ENCODE results near the gene ABHD16A. TPM values are rescaled to one million over a fixed set of nuclear protein-coding genes. Genes with fewer than 3 reads are reported as not detected.
A peak's percentile ranks its signal among the peaks of the same experiment; 100 is the strongest.

The ABHD16A gene
- total RNA-seq, 1 donor from 2014 or later: 52.7 TPM

DNA sequence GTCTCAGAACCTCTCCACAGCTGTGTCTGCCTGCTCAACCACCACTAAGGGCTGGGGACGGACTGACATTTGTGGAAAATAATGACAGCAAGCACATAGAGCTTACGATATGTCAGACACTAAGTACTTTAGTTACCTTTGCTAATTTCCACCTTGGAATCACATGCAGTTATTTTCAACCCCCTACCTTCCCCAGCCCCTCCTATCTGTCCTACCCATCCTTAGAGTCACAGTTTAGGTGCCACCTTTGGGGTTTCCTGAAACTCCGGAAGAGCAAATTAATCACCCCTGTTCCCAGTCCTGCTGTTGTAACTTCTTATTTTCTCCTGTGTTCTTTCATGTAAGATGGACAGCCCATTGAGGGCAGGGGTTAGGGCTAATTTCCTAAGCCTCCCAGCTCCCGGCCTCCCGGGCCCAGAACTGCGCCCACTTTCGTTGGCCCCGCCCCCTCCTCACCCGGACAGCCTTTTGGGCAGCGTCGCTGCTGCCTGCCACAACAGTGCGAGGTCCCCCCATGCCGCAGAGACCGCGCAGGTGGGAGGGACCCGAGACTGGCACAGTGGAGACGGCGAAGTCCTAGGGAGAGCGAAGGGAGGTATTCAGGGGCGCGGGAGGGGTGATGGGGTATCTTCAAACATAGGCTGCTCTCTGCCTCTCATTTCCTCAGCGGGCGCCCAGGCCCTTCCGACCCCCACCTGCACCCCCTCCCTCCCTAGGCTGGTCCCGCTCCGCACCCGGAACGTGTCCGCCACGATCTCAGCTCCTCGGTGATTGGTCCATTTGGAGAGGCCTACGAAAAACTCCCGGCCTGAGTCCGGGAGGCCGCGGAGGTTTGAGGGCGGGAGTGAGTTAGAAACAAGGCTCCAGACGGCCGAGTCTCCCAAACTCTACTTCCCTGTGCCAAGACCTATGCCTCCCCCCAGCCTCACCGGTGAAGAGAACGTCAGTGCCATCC is 24.9 kb upstream of the ABHD16A start:
- no peaks in the 10 kb centered on the region for H3K9me3 Mint-ChIP-seq
- peak overlapping the region; percentile 19 for H3K27ac Mint-ChIP-seq
- H3K36me3 Mint-ChIP-seq (ENCODE audit: low read depth): peaks cover 42% of the 10 kb centered on the region
- H3K4me1 Mint-ChIP-seq (ENCODE audit: low read depth): peaks cover 45% of the 10 kb centered on the region
- H3K4me3 Mint-ChIP-seq (ENCODE audit: low read depth): peak overlapping the region; percentile 85
- intact Hi-C loops (cut with micrococcal nuclease): no loop called here
- no peak for DNase-seq (ENCODE audit: low spot score)
- no peaks in the 10 kb centered on the region for H3K27me3 Mint-ChIP-seq (ENCODE audit: low read depth)

DNA sequence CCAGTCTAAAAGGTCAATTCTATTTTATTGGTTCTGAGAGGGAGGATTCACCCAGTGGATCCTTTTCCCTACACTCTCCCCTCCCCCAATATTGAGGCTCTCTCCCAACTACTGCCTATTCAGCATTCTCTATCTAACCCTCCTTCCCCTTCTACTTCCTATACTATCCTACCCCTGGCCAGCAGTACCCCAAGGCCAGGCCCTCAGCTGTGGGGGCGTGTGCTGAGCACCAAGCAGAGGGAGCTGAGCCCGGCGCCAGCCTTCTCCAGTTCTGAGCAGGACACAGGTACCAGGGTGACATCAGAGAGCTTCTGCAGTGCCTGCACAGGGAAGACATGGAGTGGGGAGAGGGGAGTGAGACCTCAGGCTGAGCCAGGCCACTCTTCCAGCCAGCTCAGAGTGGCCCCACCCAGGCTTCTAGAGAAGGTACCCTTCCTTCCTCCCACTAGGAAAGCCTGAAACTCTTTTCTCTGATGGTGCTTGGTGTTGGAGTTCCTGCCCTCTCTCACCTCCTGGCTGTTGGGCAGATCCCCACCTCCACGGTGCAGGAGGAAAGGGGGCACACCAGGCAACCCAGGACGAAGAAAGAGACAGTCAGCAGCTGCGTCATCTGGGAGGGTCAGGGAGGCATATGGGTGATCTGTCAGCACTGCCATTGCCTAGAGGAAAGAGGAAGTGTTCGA is 24.1 kb upstream of the ABHD16A start:
- Mint-ChIP-seq H3K27ac (peak overlapping the region; percentile 19), H3K36me3 (ENCODE audit: low read depth) (peaks cover 34% of the 10 kb centered on the region), H3K27me3 (ENCODE audit: low read depth) (no peaks in the 10 kb centered on the region), H3K4me3 (ENCODE audit: low read depth) (peak overlapping the region; percentile 49), H3K4me1 (ENCODE audit: low read depth) (peaks cover 46% of the 10 kb centered on the region), H3K9me3 (no peaks in the 10 kb centered on the region)
- intact Hi-C loops (cut with micrococcal nuclease): no loop called here
- DNase-seq (ENCODE audit: low spot score): no peak

GRCh38 chr6:31725502-31726350 is 22.6 kb upstream of the ABHD16A start:
- intact Hi-C loops (cut with micrococcal nuclease): no loop called here
- DNase-seq (ENCODE audit: low spot score): no peak
- peak overlapping the region; percentile 47 for H3K27ac Mint-ChIP-seq
- H3K27me3 Mint-ChIP-seq (ENCODE audit: low read depth): no peaks in the 10 kb centered on the region
- H3K4me3 Mint-ChIP-seq (ENCODE audit: low read depth): no peak overlapping the region
- no peaks in the 10 kb centered on the region for H3K9me3 Mint-ChIP-seq
- peaks cover 22% of the 10 kb centered on the region for H3K36me3 Mint-ChIP-seq (ENCODE audit: low read depth)
- peaks cover 46% of the 10 kb centered on the region for H3K4me1 Mint-ChIP-seq (ENCODE audit: low read depth)

- Mint-ChIP-seq H3K9me3 (no peaks in the 10 kb centered on the region), H3K27ac (no peak overlapping the region), H3K4me1 (ENCODE audit: low read depth) (peaks cover 34% of the 10 kb centered on the region), H3K36me3 (ENCODE audit: low read depth) (peaks cover 12% of the 10 kb centered on the region), H3K4me3 (ENCODE audit: low read depth) (no peak overlapping the region), H3K27me3 (ENCODE audit: low read depth) (peaks cover 5% of the 10 kb centered on the region)
- intact Hi-C loops (cut with micrococcal nuclease): no loop called here
- no peak for DNase-seq (ENCODE audit: low spot score)
Observed at GRCh38 chr6:31723980-31724691, 21.0 kb upstream of the ABHD16A start.

DNA sequence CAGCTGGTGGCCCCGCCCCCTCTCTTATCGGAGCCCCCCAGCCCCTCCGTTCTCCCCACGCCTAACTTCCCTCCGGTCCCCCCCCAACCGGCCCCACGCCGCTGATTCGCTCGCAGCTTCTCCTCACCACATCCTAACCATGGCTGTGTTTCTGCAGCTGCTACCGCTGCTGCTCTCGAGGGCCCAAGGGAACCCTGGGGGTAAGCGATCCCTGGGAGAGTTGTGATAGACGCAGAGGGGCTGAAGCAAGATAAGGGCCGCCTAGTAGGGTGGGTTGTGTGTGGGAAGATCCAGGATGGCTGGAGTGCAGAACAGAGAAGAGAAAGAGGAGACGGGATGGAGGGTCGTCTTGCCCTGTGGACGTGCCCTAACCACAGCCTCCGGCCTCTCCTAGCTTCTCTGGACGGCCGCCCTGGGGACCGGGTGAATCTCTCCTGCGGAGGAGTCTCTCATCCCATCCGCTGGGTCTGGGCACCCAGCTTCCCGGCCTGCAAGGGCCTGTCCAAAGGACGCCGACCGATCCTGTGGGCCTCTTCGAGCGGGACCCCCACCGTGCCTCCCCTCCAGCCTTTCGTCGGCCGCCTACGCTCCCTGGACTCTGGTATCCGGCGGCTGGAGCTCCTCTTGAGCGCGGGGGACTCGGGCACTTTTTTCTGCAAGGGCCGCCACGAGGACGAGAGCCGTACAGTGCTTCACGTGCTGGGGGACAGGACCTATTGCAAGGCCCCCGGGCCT is 20.3 kb upstream of the ABHD16A start, which contains the start of gene MPIG6B:
MPIG6B (plus strand) TSS at position 129 of the 735 bp plus-strand sequence; CDS start at position 140, 11 bp downstream.
- DNase-seq (ENCODE audit: low spot score): no peak
- intact Hi-C loops (cut with micrococcal nuclease): no loop called here
- Mint-ChIP-seq H3K9me3 (no peaks in the 10 kb centered on the region), H3K4me1 (ENCODE audit: low read depth) (peaks cover 32% of the 10 kb centered on the region), H3K27ac (no peak within 1 kb of the TSS), H3K27me3 (ENCODE audit: low read depth) (peaks cover 5% of the 10 kb centered on the region), H3K36me3 (ENCODE audit: low read depth) (peaks cover 10% of the 10 kb centered on the region), H3K4me3 (ENCODE audit: low read depth) (no peak within 1 kb of the TSS)

GRCh38 chr6:31722173-31722572 is 19.0 kb upstream of the ABHD16A start:
- Mint-ChIP-seq H3K4me3 (ENCODE audit: low read depth) (no peak overlapping the region), H3K36me3 (ENCODE audit: low read depth) (peaks cover 7% of the 10 kb centered on the region), H3K4me1 (ENCODE audit: low read depth) (peaks cover 24% of the 10 kb centered on the region), H3K9me3 (no peaks in the 10 kb centered on the region), H3K27ac (no peak overlapping the region), H3K27me3 (ENCODE audit: low read depth) (peaks cover 5% of the 10 kb centered on the region)
- no peak for DNase-seq (ENCODE audit: low spot score)
- intact Hi-C loops (cut with micrococcal nuclease): no loop called here

DNA sequence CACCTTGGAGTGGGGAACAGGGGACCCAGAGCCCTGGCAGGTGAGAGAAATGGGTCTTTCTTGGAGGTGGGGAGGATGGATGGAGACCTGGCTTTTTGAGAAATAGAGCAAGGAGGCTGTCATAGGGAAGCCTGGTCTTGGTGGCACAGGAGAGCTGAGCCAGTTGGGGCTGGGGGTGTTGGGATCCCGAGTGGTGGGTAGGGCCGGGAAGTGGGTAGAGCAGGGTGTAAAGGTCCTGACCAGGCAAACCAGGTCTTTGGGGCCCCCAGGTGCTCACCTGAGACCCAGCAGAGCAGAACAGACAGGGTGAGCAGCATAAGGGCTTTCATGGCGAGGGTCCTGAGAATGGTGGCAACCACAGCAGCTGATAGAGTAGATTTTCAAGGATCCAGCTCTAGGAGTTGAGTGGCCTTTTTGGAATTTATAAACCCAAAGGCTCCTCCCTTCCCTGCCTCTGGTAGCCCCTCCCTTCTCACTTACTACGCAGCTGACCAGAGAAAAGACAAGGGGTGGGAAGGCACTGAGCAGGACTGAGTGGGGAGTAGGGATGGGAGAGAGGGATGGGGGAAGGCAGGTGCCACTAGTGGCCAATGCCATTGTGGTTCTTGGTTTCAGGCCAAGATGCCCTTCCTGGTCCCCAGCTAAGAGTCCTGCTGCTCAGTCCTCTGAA is 18.4 kb upstream of the ABHD16A start, which contains the start of gene LY6G6C:
LY6G6C (minus strand) TSS at position 396 of the 670 bp plus-strand sequence; CDS start at position 329, 67 bp downstream.
- no peaks in the 10 kb centered on the region for H3K9me3 Mint-ChIP-seq
- peaks cover 5% of the 10 kb centered on the region for H3K27me3 Mint-ChIP-seq (ENCODE audit: low read depth)
- H3K36me3 Mint-ChIP-seq (ENCODE audit: low read depth): peaks cover 3% of the 10 kb centered on the region
- intact Hi-C loops (cut with micrococcal nuclease): no loop called here
- no peak within 1 kb of the TSS for H3K27ac Mint-ChIP-seq
- no peak within 1 kb of the TSS for H3K4me3 Mint-ChIP-seq (ENCODE audit: low read depth)
- peaks cover 17% of the 10 kb centered on the region for H3K4me1 Mint-ChIP-seq (ENCODE audit: low read depth)
- DNase-seq (ENCODE audit: low spot score): no peak

- DNase-seq (ENCODE audit: low spot score): no peak
- H3K4me3 Mint-ChIP-seq (ENCODE audit: low read depth): no peak overlapping the region
- H3K9me3 Mint-ChIP-seq: no peaks in the 10 kb centered on the region
- H3K36me3 Mint-ChIP-seq (ENCODE audit: low read depth): no peaks in the 10 kb centered on the region
- H3K27ac Mint-ChIP-seq: no peak overlapping the region
- H3K4me1 Mint-ChIP-seq (ENCODE audit: low read depth): peaks cover 7% of the 10 kb centered on the region
- H3K27me3 Mint-ChIP-seq (ENCODE audit: low read depth): peaks cover 5% of the 10 kb centered on the region
- intact Hi-C loops (cut with micrococcal nuclease): no loop called here
Observed at GRCh38 chr6:31720196-31720770, 17.2 kb upstream of the ABHD16A start.

DNA sequence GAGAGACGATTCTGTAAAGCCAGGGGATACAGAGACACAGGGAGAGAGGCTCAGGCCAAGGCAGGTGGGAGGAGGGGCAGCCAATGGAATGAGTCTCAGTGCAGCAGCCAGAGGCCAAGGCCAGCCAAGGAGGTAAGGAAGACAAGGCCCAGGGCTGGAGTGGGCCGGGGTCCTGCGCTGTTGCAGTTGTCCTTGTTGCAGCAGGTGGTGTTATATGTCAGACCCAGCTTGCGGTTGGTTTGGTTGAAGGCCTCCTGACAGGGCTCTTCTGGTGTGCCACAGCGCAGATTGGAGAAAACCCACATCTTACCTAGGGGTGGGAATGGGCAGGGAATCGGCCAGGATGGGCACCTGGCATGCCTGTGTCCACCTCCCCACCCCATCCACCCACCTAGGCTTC is 15.9 kb upstream of the ABHD16A start:
- Mint-ChIP-seq H3K27ac (no peak overlapping the region), H3K9me3 (no peaks in the 10 kb centered on the region), H3K36me3 (ENCODE audit: low read depth) (no peaks in the 10 kb centered on the region), H3K27me3 (ENCODE audit: low read depth) (peaks cover 7% of the 10 kb centered on the region), H3K4me3 (ENCODE audit: low read depth) (no peak overlapping the region), H3K4me1 (ENCODE audit: low read depth) (peaks cover 7% of the 10 kb centered on the region)
- no peak for DNase-seq (ENCODE audit: low spot score)
- intact Hi-C loops (cut with micrococcal nuclease): no loop called here

- Mint-ChIP-seq H3K4me3 (ENCODE audit: low read depth) (no peak overlapping the region), H3K4me1 (ENCODE audit: low read depth) (peaks cover 7% of the 10 kb centered on the region), H3K27ac (no peak overlapping the region), H3K27me3 (ENCODE audit: low read depth) (peaks cover 8% of the 10 kb centered on the region), H3K9me3 (no peaks in the 10 kb centered on the region), H3K36me3 (ENCODE audit: low read depth) (no peaks in the 10 kb centered on the region)
- no peak for DNase-seq (ENCODE audit: low spot score)
- intact Hi-C loops (cut with micrococcal nuclease): no loop called here
Observed at GRCh38 chr6:31718265-31718664, 15.1 kb upstream of the ABHD16A start.
